ENCODE data around the gene SPOCD1. TPM values are rescaled to one million over a fixed set of nuclear protein-coding genes. Genes with fewer than 3 reads are reported as not detected.
"Not testable (repeated sequence)": the region's sequence is repeated elsewhere in the genome, so short reads cannot be mapped to it uniquely, and the experiment has no call there.

Gene SPOCD1
- total and polyA plus RNA-seq, 8 donors: 0.32 to 10.9 (median 0.55) TPM

DNA sequence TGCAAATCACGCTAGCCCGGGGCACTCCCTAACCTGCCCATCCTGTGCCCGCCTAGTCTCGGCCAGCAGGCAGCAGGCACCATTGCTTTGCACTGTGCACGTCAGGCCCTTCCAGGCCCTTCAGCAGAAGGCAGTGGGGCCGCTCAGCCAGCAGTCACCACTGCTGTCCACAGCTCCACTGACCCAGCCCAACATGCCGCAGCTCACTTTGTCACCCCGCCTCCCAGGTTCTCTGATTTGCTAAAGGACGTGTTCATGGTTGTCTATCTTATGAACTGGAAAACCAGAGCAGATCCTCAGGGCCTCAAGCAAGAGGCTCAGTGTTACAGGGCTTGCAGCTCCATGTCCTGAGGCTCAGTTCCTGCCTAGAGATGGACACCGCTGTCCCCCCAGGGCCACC, 14.2 kb upstream of the SPOCD1 start:
- Histone ChIP-seq H3K4me3 (no peak overlapping the region), H3K27ac (no peak overlapping the region), H3K36me3 (no peaks in the 10 kb centered on the region), H3K4me1 (peaks cover 0 to 19% of the 10 kb centered on the region in 2 donors), H3K9me3 (no peaks in the 10 kb centered on the region), H3K27me3 (peaks cover 0 to 13% of the 10 kb centered on the region in 2 donors)
- peak in 1 of 4 donors; percentile 13 for DNase-seq
- no peak for ATAC-seq
- intact Hi-C loops (cut with DNase I): no loop called here
- TF ChIP-seq, protein P1, sequence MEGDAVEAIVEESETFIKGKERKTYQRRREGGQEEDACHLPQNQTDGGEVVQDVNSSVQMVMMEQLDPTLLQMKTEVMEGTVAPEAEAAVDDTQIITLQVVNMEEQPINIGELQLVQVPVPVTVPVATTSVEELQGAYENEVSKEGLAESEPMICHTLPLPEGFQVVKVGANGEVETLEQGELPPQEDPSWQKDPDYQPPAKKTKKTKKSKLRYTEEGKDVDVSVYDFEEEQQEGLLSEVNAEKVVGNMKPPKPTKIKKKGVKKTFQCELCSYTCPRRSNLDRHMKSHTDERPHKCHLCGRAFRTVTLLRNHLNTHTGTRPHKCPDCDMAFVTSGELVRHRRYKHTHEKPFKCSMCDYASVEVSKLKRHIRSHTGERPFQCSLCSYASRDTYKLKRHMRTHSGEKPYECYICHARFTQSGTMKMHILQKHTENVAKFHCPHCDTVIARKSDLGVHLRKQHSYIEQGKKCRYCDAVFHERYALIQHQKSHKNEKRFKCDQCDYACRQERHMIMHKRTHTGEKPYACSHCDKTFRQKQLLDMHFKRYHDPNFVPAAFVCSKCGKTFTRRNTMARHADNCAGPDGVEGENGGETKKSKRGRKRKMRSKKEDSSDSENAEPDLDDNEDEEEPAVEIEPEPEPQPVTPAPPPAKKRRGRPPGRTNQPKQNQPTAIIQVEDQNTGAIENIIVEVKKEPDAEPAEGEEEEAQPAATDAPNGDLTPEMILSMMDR (IDR thresholded peaks at IDR 0.05): no peak

DNA sequence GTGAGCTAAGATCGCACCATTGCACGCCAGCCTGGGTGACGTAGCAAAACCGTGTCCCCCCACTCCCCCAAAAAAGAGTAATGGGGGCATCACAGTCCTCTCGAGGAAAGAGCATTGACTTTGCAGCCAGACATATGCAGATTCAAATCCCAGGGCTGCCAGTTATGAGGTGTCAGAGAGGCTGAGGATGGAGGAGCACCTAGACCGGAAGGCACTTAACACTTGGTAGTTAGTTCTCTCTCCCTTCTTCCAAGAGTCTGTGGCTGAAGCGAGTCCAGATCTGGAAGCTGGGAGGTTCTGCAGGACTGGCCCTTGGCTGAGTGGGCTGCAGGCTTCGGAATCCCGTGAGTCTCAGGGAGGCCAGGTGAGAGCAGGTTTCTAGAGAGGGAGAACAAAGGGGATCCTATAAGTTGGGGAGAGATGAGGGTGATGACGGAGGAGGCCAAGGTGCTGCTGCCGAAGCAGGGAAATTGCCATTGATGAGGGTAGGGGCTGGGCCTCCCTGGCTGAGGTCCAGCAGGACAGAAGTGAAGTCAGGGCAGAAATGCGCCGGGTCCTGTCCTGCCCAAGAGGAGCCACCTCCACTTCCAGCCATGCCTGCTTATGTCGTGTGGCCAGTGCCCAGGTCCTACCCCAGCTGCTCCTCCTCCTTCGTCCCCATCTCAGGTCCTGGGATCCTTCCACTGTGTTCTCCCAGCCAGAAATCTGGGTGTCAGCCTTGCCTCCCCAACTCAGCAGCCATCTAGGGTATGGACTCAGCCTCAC, 13.3 kb upstream of the SPOCD1 start:
- no peak overlapping the region for H3K4me3 ChIP-seq
- no peak for ATAC-seq

DNA sequence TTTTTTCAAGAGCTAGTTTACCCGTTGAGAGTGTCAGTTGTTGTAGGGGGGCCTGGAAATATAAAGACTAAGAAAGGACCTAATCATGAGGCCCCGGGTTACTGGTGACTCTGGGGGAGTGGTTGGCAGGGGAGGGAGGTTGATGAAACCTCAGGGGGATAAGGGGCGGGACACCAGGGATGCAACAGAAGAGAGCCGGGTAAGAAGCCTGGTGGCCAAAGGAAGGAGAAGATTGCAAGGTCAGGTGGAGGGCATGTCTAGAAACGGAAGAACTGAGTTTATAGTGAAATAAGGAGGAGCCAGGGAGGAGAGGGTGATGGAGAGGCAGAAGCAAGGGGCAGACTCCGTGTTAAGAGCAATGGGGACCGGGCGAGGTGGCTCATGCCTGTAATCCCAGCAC, 12.5 kb upstream of the SPOCD1 start:
- DNase-seq (no peak), ATAC-seq (no peak)
- TF ChIP-seq, protein P1 (IDR thresholded peaks at IDR 0.05): no peak
- Histone ChIP-seq H3K36me3 (no peaks in the 10 kb centered on the region), H3K4me1 (peaks cover 0 to 19% of the 10 kb centered on the region in 2 donors), H3K4me3 (no peak overlapping the region), H3K9me3 (no peaks in the 10 kb centered on the region), H3K27ac (no peak overlapping the region), H3K27me3 (peaks cover 0 to 13% of the 10 kb centered on the region in 2 donors)
- intact Hi-C loops (cut with DNase I): no loop called here

More for the DNA sequence above, 13.3 kb upstream of the SPOCD1 start:
- TF ChIP-seq, protein P1 (IDR thresholded peaks at IDR 0.05): no peak
- Histone ChIP-seq H3K9me3 (no peaks in the 10 kb centered on the region), H3K4me1 (peaks cover 0 to 19% of the 10 kb centered on the region in 2 donors), H3K27ac (no peak overlapping the region), H3K36me3 (no peaks in the 10 kb centered on the region), H3K27me3 (peaks cover 0 to 13% of the 10 kb centered on the region in 2 donors)
- DNase-seq: no peak
- intact Hi-C loops (cut with DNase I): no loop called here

DNA sequence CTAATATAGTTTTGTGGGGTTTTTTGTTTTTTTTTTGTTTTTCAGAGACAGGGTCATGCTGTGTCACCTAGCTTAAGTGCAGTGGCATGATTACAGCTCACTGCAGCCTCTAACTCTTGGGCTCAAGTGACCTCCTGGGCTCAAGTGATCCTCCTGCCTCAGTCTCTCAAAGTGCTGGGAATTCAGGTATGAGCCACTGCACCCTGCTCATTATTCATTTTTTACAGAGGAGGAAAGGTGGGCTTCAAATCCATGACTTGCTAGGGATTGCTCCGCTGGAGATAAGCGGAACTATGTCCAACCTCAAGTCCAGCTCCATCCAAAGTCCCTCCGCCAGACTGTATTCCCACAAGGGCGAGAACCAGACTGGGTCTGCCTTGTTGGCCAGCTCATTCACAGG, 8.0 kb upstream of the SPOCD1 start:
- intact Hi-C loops (cut with DNase I): no loop called here
- DNase-seq: no peak
- no peaks in the 10 kb centered on the region for H3K36me3 ChIP-seq
- H3K9me3 ChIP-seq: no peaks in the 10 kb centered on the region
- no peak overlapping the region for H3K4me3 ChIP-seq
- H3K27me3 ChIP-seq: no peaks in the 10 kb centered on the region
- peaks cover 0 to 19% of the 10 kb centered on the region in 2 donors for H3K4me1 ChIP-seq
- ATAC-seq: no peak
- no peak overlapping the region for H3K27ac ChIP-seq
- TF ChIP-seq, protein P1 (IDR thresholded peaks at IDR 0.05): no peak

DNA sequence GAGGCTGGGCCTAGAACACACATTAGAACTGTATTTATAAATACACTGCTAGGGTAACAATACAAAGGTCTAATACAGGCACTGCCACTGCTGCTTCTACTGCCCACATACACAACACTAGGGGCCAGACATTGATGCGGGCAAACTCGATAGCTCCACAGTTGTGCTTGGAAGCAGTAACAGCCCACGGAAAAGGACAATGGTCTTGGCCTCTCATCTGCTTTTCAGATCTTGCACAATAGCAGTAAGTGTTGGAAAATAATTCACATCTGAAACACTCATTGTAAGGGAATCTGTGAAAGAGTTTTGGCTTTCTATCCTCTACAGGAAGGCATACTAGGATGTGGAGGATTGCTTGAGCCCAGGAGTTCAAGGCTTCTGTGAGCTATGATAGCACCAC, 6.9 kb upstream of the SPOCD1 start:
- Histone ChIP-seq H3K36me3 (no peaks in the 10 kb centered on the region), H3K9me3 (no peaks in the 10 kb centered on the region), H3K4me1 (peaks cover 0 to 19% of the 10 kb centered on the region in 2 donors), H3K27me3 (no peaks in the 10 kb centered on the region), H3K27ac (no peak overlapping the region), H3K4me3 (no peak overlapping the region)
- TF ChIP-seq, protein P1 (IDR thresholded peaks at IDR 0.05): no peak
- DNase-seq (peak in 2 of 4 donors; percentile 66 to 70), ATAC-seq (peak; percentile 34)
- intact Hi-C loops (cut with DNase I): no loop called here

DNA sequence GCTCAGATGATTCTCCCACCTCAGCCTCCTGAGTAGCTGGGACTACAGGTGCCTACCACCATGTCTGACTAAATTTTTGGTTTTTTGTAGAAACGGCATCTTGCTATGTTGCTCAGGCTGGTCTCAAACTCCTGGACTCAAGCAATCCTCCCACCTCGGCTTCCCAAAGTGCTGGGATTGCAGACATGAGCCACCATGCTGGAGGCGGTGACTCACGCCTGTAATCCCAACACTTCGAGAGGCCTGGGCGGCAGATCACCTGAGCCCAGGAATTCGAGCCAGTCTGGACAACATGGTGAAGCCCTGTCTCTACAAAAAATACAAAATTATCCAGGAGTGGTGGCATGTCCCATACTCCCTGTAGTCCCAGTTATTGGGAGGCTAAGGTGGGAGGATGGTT, 4.4 kb upstream of the SPOCD1 start:
- H3K36me3 ChIP-seq; DNase-seq; intact Hi-C loops (cut with DNase I); H3K4me3 ChIP-seq; H3K27me3 ChIP-seq; ATAC-seq; H3K4me1 ChIP-seq; H3K27ac ChIP-seq; H3K9me3 ChIP-seq: not testable (repeated sequence)

Data from left lung (tissue), 10 donors.